NB4 (cell line): Measurements from ENCODE around the gene GABRB2.

Experiments used
- MYC ChIP-seq: IDR thresholded peaks from 2 replicates; pipeline ENCODE4 v1.6.1; 2011; ENCODE audit warnings: low read depth, low read length
- POLR2A ChIP-seq: IDR thresholded peaks from 2 replicates; pipeline ENCODE4 v1.6.1; 2011; ENCODE audit warnings: mild to moderate bottlenecking; ENCODE audit not compliant: insufficient read length; ENCODE audit errors: extremely low read depth
- TF ChIP-seq, protein P1 (sequence below): IDR thresholded peaks from one replicate; pipeline ENCODE4 v1.5.1; 2012; ENCODE audit warnings: low read depth, low read length

DNA sequence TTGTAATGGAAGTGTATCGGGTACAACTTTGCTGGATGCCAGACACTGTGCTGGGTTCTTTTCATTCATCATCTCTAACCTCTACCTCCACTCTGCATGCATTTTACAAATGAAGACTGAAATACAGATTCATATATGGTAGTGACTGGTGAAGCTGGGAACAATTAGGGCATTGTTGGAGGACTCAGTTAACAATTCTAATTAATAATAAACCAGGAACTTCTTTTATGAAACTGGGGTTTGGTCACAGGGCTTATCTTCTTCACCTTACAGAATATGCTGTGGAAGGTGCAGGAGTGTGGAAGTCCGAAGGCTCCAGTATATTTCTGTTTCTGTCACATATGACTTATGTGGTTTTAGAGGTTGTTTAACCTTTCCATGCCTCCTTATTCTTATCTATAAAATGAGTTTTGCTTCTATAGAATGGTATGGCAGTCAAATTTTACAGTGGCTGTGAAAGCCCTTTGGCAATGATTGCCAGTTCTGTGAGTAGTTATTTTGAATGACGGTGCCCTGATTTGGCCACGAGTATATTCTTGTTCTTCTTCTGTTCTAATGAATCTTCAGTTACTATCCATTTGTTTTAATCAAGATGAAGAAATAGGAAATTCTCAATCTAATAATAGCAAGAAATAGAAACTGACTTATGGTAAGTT lies 284.7 kb downstream of the GABRB2 start:
- TF ChIP-seq POLR2A (no peak), MYC (no peak)
- TF ChIP-seq, protein P1, sequence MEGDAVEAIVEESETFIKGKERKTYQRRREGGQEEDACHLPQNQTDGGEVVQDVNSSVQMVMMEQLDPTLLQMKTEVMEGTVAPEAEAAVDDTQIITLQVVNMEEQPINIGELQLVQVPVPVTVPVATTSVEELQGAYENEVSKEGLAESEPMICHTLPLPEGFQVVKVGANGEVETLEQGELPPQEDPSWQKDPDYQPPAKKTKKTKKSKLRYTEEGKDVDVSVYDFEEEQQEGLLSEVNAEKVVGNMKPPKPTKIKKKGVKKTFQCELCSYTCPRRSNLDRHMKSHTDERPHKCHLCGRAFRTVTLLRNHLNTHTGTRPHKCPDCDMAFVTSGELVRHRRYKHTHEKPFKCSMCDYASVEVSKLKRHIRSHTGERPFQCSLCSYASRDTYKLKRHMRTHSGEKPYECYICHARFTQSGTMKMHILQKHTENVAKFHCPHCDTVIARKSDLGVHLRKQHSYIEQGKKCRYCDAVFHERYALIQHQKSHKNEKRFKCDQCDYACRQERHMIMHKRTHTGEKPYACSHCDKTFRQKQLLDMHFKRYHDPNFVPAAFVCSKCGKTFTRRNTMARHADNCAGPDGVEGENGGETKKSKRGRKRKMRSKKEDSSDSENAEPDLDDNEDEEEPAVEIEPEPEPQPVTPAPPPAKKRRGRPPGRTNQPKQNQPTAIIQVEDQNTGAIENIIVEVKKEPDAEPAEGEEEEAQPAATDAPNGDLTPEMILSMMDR = no peak
